GM18507 (cell line): ENCODE data around the gene PTPRU.

ENCODE experiments used
- DNase-seq: peaks from one replicate; pipeline ENCODE4 v3.0.0; 2011; ENCODE audit warnings: low read depth; ENCODE audit not compliant: insufficient read length; ENCODE audit errors: extremely low spot score
- FAIRE-seq: peaks from 2 replicates; lab custom pipeline; 2011; peaks lifted over from hg19 to GRCh38; lab: Jason Lieb, UNC

PTPRU gene

DNA sequence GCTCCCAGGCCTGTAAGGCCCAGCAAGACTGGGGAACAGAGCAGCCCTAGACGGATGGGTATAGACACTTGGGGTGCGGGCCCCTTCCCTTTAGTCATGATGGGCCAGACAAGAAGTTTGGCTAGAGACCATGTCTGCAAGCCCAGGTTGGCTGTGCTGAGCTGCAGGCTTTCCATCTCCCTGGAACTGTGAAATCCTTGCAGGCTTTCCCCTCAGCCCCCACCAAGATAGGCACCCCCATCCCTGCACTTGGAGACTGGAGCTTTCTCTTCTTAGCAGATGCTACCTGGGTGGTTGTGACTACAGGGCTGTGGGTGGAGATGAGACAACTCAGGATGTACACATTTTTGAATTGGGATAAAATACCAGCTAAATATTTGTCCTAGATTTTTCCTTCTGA lies 110.3 kb downstream of the PTPRU start:
- FAIRE-seq, result no peak
- DNase-seq, result no peak

DNA sequence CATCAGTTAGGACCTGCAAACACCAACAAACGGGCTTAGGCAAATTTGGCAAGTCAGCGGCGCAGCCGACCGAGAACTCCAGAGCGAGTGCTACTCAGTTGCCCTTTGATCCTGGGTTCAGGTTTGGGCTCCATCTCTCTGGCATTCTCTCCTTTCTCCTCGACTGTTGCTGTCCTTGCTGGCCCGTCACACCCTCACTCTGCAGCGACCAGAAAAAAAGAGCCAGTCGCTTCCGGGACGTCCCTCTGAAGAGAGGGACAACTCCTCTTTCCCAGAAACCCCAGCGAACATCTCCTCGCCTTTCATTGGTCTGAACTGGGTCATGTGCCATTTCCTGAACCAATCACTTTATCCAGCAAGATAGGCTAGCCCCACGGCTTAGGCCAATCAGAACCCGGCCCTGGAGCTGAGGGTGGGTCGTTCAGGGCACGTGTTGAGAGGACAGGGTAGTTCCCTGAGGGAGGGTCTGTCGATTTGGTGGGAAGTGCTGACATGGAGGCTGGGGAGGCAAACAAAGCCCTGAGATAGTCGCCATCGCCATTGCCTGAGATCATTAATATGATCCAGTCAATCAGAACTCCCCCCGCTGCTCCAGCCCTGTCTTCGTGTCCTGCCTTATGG lies 113.7 kb downstream of the PTPRU start:
- FAIRE-seq (no peak), DNase-seq (no peak)

DNA sequence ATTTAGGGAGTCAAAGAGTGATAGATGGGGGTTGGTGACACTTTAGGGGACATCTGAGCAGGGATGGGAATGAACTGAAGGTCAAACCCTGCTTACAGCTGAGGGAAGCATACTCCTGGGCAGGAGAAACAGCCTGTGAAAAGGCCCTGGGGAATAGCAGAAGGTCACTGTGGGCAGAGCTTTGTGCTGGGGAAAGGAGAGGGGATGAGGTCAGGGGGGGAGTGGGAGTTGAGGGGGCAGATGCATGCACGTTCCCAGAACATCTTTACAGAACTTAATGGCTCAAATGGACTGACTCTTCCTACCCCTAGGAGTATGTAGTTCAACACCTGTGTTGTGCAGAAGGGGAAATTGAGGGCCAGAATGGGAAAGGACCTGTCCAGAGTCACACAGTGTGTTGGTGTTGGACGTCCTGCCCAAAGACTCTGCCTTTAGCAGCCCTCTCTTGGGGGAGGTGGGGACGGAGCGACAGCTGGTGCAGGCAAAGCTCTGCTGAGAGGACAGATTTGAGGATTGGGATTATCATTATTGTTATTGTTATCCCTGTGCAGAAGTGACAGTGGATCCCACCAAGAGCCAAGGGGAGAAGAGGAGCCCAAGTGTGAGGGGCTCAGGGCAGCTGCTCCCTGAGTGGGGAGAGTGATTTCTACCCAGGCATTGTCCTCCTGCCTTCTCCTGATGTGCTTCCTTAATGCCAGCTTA lies 116.5 kb downstream of the PTPRU start:
- no peak for FAIRE-seq
- DNase-seq, result no peak

DNA sequence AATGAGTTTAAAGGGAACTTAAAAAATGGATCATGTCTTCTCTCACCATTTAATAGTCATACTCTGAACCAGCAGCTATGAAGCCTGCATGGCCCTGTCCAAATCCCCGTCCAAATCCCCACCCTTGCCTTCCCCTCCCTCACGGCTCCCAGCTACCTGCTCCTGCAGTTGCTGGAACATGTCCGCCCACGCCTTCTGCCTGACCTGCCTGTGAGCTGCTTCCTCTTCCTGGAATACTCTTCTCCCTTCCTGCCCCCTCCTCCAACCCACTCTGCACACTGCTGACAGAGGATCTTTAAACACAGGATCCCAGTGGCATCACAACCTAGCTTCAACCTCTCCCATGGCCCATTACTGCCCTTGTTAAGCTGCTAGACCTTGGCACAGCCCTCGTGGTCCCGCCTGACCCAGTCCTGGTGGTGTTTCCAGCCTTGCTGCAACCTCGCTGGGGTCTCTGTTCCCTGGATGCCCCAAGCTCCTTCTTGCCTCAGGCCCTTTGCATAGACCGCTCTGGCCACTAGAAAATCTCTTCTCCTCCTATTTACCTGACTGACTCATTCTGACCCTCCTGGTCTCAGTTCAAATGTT lies 118.3 kb downstream of the PTPRU start:
- no peak for FAIRE-seq
- no peak for DNase-seq

DNA sequence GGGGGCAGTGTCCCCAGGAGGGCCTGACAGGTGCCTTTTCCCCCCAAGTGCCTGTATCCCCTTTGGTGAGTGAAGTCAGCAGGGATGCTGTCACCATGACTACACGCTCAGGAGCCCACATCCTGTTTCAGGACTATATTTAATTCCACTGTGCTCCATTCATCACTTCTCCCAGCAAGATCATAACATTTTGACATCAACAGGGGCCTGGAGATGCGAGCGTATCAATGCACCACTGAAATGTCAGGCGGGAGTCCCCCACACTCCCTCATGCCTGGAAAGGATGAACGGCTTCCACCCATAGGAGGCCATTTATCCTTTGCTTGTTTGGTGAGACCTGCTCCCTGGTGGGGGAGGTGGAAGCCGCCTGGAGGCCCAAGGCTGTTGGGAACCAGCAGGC lies 119.1 kb downstream of the PTPRU start:
- DNase-seq (no peak), FAIRE-seq (no peak)

DNA sequence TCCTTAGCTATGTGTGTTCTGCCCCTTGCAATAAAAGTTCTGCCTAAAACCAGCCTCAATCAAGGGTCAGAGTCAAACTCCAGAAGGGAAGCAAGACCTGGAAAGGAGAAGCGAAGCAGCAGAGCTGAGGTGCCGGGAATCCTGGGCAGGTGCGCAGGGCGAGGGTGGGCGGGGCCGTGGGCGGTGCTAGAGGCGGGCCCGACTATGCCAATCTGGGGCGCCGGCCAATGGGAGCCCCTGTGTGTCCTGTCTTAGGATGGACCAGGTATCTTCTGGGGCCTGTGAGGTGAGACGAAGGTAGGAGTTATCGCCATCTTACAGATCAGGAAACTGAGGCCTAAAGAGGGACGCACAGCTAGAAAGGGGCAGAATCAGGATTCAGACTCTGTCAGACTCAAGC lies 120.3 kb downstream of the PTPRU start:
- DNase-seq (no peak), FAIRE-seq (no peak)

DNA sequence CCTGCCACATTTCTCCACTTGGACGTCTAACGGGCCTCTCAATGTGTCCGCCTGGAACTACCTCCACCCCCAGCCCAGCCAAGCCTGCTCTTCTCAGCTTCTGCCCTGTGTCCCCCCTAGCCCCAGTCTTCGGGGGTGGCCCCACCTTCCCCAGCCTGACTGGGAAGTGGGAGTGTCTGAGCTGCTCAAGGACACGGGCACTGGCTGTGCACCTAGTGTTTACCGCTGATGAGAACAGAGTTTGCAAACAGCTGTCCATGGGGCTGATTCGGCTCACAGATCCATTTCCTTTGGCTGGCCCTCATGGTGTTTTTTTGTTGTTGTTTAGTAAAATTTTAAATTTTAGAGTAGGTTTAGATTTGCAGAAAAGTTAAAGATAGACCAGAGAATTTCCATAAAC lies 121.1 kb downstream of the PTPRU start:
- FAIRE-seq, result no peak

DNA sequence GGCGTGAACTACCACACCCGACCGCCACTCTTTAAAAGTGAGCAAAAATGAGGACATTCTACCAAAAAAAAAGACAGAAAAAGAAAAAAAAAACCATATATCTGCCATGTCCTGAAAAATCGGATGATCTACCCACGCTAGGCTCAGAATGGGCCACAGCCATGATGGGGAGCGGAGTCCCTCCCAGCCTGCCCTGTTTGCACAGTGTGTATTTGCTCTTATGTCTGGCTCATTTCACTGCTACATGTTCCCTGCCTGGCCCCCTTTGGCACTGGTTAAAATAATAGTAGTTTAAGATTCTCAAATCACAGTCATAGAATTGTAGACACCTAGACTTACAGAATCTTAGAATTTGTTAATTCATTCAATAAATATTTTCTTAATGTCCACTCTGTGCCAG lies 121.9 kb downstream of the PTPRU start:
- no peak for FAIRE-seq

More for the DNA sequence above, 121.1 kb downstream of the PTPRU start:
- DNase-seq, result no peak

DNA sequence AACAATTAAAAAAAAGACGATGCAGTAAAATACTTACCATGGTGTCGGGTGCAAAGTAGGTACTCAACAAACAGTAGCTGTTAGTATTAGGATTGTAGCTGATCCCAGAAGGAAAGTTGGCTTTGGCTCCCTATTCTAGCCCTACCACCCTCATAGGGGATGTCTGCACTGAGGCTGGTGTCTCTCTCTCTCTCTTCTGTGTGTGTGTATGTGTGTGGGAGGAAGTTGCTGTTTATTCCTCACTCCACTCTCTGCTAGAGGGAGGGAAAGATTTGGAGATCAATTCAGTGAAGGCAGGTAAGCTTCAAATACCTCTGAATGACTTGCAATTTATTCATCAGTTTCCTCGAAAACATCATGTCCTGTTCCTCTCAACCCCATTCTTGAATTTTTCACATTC lies 124.4 kb downstream of the PTPRU start:
- no peak for FAIRE-seq
- DNase-seq, result no peak

More for the DNA sequence above, 121.9 kb downstream of the PTPRU start:
- no peak for DNase-seq

DNA sequence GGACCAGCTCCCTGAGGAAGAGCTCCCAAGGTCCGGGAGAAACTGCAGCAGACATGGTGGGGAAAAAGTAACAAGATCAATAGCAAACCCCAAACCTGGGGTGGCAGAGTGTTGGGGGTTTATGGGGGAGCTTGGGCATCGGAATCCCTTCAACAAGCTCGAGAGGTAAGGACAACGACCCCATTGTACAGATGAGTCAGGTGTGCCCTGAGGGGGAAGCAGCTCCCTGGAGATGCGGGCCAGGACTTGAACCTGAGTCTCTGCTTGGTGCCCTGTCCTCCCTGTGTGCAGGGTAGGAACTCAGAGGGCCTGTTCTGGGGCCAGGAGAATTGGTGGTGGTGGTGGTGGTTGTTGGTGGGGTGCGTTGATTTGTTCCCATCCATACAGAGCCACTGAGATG lies 125.4 kb downstream of the PTPRU start:
- no peak for FAIRE-seq
- DNase-seq, result no peak

DNA sequence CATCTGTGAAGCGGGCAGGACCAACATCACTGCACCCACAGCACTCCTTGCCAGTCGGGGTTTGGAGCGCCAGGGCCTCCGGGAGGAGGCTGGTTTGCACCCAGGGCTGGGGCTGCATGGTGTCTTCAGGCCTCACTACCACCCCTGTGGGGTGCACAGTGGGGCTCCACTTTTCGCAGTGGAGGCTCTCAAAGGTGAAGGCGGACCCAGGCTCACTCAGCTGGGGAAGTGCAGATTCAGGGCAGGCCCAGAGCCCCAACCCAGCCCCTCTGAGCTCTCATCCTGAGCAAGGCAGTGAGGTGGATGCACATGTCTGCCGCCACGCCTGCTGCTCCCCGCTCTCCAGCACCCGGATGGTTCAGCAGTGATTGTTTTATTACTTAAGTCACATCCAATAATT lies 125.8 kb downstream of the PTPRU start:
- DNase-seq (no peak), FAIRE-seq (no peak)

DNA sequence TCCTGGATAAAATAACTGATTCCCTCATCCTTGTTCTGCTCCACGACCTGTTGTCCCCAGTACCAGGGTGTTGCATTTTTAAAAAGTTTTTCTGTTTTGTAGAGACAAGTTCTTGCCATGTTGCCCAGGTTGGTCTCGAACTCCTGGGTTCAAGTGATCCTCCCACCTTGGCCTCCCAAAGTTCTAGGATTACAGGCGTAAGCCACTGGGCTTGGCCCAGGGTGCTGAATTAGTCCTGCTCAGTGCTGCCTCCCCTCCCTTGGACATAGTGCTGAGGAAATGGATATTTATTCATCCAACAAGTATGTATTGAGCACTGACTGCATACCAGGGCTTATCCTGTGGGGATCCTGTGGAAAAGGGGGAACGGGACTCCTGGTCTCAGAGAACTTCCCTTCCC lies 126.4 kb downstream of the PTPRU start:
- FAIRE-seq (no peak), DNase-seq (no peak)

DNA sequence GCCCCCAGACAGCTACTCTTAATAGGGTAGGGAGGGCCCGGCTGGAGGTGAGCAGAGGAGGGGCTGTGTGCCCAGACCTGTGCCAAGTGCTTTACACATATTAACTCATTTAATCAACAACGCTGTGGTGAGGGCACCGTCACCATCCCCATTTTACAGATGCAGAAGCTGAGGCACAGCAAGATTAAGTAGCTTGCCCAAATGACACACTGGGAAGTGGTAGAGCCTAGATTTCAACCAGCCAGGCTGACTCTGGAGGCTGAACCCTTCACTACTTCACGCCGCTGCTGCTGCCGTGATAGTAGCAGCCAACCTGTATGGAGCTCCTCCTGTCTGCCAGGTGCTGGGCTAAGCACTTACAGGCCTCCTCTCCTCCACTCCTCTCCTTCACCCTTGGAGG lies 127.2 kb downstream of the PTPRU start:
- FAIRE-seq (no peak), DNase-seq (no peak)

DNA sequence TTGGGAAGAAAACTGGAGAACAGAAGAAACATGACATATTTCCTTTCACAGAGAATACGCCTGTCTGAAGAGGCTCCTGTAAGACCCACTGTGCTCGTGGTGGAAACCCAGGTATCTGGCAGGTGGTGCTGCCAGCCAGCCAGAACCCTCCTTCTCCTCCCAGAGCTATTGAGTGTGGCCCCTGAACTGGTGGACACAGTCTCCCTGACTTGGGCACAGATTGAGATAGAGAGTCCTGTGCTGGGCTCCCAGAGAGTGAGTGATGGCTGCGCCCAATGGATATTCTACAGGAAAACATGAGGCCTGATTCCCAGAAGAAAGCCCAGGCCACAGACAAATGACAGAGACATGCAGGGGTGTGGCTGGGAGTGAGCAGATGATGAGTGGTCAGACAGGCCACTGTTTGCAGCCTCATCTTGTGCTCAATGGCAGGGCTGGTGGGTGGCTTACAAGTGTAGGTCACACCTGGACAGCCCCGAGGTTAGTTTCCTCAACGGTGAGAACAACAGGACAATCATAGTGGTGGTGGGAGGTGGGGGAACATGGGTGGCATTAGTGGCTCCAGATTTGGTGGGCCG lies 127.9 kb downstream of the PTPRU start:
- no peak for FAIRE-seq
- DNase-seq, result no peak

DNA sequence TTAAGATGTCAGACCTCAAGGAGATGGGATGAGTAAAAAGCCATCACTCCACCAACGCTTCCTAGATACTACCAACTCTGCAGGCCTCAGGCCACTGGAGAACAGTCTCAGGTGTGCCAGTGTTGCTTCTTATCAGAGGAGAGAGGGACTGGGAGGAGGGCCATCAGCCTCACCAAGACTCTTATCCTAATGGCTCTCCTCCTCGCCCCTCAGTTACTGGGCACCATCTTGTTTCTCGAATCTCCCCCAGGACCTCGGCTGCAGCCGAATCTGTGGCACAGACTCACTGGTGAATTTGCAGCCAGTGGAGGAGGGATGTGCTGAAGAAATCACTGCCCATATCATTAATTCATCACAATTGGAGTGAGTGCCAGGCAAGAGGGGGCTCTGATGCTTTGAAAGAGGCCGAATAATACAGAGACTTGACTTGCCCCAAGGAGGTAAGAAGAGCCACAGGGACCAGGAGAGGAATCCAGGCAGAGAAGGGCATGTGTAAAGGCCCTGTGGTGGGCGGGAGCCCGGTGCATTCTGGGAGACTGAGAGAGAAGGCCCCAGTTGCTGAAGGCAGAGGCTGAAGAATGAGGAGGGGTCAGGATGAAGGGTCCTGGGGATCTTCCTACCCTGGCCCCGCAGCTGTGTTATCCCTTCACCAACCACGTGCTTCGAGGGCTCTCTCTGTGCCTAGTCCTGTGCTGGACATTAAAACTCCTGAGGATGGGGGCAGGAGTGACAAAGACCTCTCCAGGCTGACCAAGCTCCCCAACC lies 129.8 kb downstream of the PTPRU start:
- FAIRE-seq (no peak), DNase-seq (no peak)

DNA sequence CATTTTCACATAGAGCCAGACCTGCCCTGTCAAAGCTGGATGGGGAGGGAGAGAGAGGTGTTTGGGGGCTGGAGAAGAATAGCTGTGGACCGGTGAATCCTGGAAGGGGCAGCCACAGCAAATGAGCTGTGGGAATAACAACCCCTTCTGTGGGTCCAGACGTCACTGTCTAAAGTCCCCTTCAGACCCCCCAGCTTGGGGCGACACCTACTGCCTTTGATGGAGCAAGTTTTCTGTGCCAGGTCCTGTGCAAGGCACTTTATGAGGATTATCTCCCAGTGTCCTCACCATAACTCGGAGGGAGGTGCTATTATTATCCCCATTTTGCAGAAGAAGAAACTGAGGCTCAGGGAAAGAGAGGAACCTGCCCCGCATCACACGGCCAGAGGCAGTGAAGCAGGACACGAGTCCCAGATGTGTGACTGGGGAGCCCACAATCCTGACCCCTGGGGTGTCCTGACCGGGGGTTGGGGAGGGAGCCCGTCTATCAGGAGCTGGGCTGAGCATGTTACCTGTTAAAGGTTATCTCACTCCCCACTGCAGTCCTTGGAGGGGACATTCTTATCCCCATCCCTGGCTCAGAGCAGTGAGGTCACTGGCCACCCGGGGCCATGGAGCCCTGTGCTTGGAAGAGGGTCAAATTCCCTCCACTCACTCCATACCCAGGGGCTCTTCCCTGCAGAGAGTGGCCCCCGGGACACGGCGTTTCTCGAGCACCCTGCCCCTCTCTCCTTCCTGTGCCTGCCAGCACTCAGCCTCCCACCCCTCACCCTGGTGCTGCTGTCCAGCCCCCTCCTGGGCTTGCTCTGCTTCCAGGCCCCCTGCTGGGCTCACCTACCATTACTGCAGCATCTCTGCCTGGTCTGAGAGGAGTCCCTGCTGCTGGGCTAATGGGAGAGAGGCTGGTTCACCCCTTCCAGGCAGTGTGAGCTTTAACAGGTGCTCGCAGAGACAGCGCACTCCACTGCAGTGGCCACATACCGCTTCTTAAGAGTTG lies 132.9 kb downstream of the PTPRU start:
- no peak for FAIRE-seq
- no peak for DNase-seq

DNA sequence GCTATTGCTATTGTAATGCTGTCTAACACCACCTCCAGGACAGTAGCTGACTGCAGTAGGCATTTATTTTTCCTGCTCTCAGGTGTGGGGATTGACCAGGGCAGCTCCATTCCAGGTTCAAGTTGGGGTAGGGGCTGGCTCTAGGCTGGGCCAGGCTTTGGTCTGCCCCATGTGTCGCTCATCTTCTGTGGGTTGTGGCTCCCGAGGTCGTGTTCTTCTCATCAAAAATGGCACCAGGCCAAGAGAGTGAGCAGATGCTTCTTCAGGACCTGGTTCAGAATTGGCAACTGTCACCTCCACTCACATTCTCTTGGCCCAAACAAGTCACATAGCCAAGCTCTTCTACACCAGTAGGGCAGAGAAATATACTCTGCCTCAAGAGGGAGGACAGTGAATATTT lies 133.7 kb downstream of the PTPRU start:
- FAIRE-seq (no peak), DNase-seq (no peak)

DNA sequence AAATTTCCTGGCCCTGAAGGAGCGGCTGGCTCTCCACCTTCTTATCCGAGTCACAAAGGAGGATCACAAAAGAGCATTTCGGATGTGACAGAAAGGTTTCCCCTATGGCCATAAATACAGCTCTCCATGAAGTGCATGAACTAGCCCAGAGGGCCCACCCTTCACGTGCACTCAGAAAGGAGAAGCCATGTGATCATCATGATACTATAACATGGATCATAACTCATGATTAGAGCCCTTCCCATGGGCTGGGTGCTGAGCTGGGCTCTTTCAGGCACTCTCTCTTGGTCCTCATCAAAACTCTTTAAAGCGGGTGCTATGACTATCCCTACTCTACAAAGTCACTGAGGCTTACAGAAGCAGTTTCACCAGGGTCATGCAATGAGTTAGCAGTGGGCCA lies 135.0 kb downstream of the PTPRU start:
- DNase-seq (no peak), FAIRE-seq (no peak)

DNA sequence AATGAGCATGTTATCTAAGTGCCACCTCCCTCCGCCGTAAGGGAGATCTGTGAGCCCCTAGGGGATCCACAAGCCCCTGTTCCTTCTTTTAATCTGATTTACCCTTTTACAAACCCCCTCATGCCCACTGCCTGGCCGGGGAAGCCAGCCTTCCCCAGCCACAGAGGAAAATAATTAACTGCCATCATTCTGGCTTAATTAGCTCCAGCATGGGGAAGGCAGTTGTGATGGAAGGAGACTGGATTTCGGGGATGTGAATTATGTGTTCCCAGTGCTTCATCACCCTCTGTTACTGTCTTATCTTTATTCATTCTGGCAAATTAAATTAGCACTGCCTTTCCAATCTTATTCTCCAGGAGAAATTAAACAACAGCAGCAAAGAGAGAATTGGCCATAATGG lies 135.8 kb downstream of the PTPRU start:
- FAIRE-seq, result no peak

More for the DNA sequence above, 135.8 kb downstream of the PTPRU start:
- no peak for DNase-seq
